GM18909 (cell line): ENCODE results near the gene PRKCH.
A peak's percentile ranks its signal among the peaks of the same experiment; 100 is the strongest.

Source experiments
- ATAC-seq: cut with Tn5 transposase; IDR thresholded peaks from one replicate; pipeline ENCODE4 v1.9.1; 2021; ENCODE audit warnings: mild to moderate bottlenecking; ENCODE audit not compliant: unreplicated experiment, poor library complexity

PRKCH gene

GRCh38 chr14:61589691-61590581 is 268.6 kb downstream of the PRKCH start:
- ATAC-seq, result peak; percentile 47

GRCh38 chr14:61591862-61592261 is 270.5 kb downstream of the PRKCH start:
- no peak for ATAC-seq

GRCh38 chr14:61593330-61593729 is 272.0 kb downstream of the PRKCH start:
- no peak for ATAC-seq

- no peak for ATAC-seq
Measured at GRCh38 chr14:61596990-61597389, 275.6 kb downstream of the PRKCH start.

- peak; percentile 62 for ATAC-seq
Measured at GRCh38 chr14:61598980-61599379, 277.6 kb downstream of the PRKCH start.

GRCh38 chr14:61599942-61600341 is 278.6 kb downstream of the PRKCH start:
- no peak for ATAC-seq
